Suprapubic skin (tissue), 4 donors: ENCODE results near the gene IGF2R.

ENCODE experiments used
- CTCF ChIP-seq, 2 donors: fragments of 200-600 bp in 1 of 2; fragments of 450-650 bp in 1 of 2; sonication (generic) in 1 of 2; IDR thresholded peaks; one replicate each; pipeline ENCODE4 v1.5.1; 2016 to 2019; ENCODE audit warnings: antibody characterized with exemption in 2 of 2, mild to moderate bottlenecking in 1 of 2, moderate library complexity in 1 of 2
- EP300 ChIP-seq: sonication (generic); formaldehyde crosslinking; IDR thresholded peaks from one replicate; pipeline ENCODE4 v1.6.1; 2017; ENCODE audit warnings: antibody characterized with exemption
- POLR2A ChIP-seq, 2 donors: fragments of 450-650 bp; IDR thresholded peaks; one replicate each; pipeline ENCODE4 v1.6.1; 2017; ENCODE audit warnings: antibody characterized with exemption in 2 of 2, mild to moderate bottlenecking in 2 of 2, moderate library complexity in 2 of 2
- POLR2AphosphoS5 ChIP-seq, 3 donors: sonication (generic); formaldehyde crosslinking; IDR thresholded peaks; one replicate each; pipeline ENCODE4 v1.6.1; 2017; ENCODE audit warnings: antibody characterized with exemption in 3 of 3

- TF ChIP-seq POLR2A (IDR thresholded peaks at IDR 0.05), result no peak
- TF ChIP-seq CTCF (IDR thresholded peaks at IDR 0.05), result no peak
- no peak for TF ChIP-seq EP300
- TF ChIP-seq POLR2AphosphoS5 (IDR thresholded peaks at IDR 0.05), result no peak
These were observed 15.4 kb downstream of the IGF2R start for GRCh38 chr6:159984268-159984786.
